ENCODE measurements around the gene PDE7B.

The PDE7B gene

DNA sequence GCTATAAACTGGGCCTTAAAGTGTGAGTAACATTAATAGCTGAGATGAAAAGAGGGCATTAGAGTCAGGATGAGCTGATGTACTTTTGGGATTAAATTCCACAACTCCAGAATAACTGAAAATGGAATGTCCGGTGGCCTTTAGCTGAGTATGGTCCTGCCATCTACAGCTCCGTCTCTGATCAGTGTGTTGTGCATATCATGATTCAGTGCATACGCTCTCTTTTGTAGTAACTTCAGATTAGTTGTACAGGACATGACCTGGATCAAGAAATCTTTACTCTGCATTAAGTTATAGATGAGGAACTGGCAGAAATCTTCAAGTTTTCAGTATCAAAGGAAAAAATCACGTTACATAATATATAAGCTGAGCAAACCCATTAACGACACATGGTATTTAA lies 306.2 kb downstream of the PDE7B start:
- no peaks in the 10 kb centered on the region for H3K27me3 ChIP-seq (ENCODE audit: low read depth, low read length)
- H3K36me3 ChIP-seq (ENCODE audit: control insufficient read depth in 1 of 2, insufficient read depth in 2 of 2, low read length in 2 of 2): peaks cover 7 to 11% of the 10 kb centered on the region in 2 donors
- no peaks in the 10 kb centered on the region for H3K4me1 ChIP-seq (ENCODE audit: control insufficient read depth in 1 of 2, insufficient read depth in 2 of 2, low read length in 2 of 2)
- no peak overlapping the region for H3K27ac ChIP-seq (ENCODE audit: low read length)
- no peaks in the 10 kb centered on the region for H3K9me3 ChIP-seq (ENCODE audit: control insufficient read depth in 1 of 2, low read length in 2 of 2)
- no peak overlapping the region for H3K4me3 ChIP-seq (ENCODE audit: low read depth in 1 of 2, low read length in 2 of 2)

DNA sequence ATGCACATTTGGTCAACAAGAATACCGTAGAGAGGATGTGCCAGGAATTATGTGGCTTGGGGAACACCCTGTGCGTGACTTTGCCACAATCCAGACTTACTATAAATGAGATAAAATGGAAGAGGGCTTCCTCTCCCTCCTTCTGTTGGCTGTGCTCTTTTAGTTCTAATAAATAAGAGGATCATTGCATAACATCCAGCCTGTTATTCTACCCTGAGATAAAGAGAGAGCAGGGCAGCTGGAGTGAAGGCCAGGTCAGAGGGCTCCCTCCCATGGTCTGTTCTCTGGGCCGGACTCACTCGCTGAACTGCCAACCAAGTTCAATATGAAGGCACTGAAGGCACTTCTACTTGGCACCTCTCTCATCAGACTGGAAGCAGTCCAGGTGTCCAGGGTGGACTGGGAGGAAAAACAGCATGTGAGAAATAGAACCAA lies 306.9 kb downstream of the PDE7B start:
- H3K36me3 ChIP-seq (ENCODE audit: control insufficient read depth in 1 of 2, insufficient read depth in 2 of 2, low read length in 2 of 2): peaks cover 7 to 11% of the 10 kb centered on the region in 2 donors
- no peak overlapping the region for H3K4me3 ChIP-seq (ENCODE audit: low read depth in 1 of 2, low read length in 2 of 2)
- H3K4me1 ChIP-seq (ENCODE audit: control insufficient read depth in 1 of 2, insufficient read depth in 2 of 2, low read length in 2 of 2): no peaks in the 10 kb centered on the region
- no peak overlapping the region for H3K27ac ChIP-seq (ENCODE audit: low read length)
- no peaks in the 10 kb centered on the region for H3K9me3 ChIP-seq (ENCODE audit: control insufficient read depth in 1 of 2, low read length in 2 of 2)
- H3K27me3 ChIP-seq (ENCODE audit: low read depth, low read length): no peaks in the 10 kb centered on the region

DNA sequence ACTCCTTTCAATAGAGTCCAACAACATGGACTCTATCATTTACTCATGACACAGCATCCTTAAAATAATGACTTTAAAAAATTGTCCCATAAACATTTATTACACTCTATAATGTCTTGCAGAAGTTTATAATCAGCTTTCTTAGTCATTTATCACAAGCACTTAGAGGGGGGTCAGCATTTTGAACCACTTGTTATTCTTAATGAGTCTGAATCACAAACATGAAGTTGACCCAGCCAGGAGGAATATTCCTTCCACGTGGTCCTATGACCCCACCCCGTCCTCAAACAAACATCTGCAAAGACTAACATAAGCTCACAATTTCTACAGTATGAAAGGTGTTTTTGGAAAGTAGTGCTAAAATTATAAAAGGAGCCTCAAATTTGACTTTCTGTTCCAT lies 307.5 kb downstream of the PDE7B start:
- Histone ChIP-seq H3K4me1 (ENCODE audit: control insufficient read depth in 1 of 2, insufficient read depth in 2 of 2, low read length in 2 of 2) (no peaks in the 10 kb centered on the region), H3K36me3 (ENCODE audit: control insufficient read depth in 1 of 2, insufficient read depth in 2 of 2, low read length in 2 of 2) (peaks cover 7 to 11% of the 10 kb centered on the region in 2 donors), H3K27ac (ENCODE audit: low read length) (no peak overlapping the region), H3K27me3 (ENCODE audit: low read depth, low read length) (no peaks in the 10 kb centered on the region), H3K9me3 (ENCODE audit: control insufficient read depth in 1 of 2, low read length in 2 of 2) (no peaks in the 10 kb centered on the region), H3K4me3 (ENCODE audit: low read depth in 1 of 2, low read length in 2 of 2) (no peak overlapping the region)

GRCh38 chr6:136160250-136160649 lies 308.7 kb downstream of the PDE7B start:
- Histone ChIP-seq H3K9me3 (ENCODE audit: control insufficient read depth in 1 of 2, low read length in 2 of 2) (no peaks in the 10 kb centered on the region), H3K36me3 (ENCODE audit: control insufficient read depth in 1 of 2, insufficient read depth in 2 of 2, low read length in 2 of 2) (peaks cover 6 to 10% of the 10 kb centered on the region in 2 donors), H3K4me3 (ENCODE audit: low read depth in 1 of 2, low read length in 2 of 2) (no peak overlapping the region), H3K27me3 (ENCODE audit: low read depth, low read length) (no peaks in the 10 kb centered on the region), H3K27ac (ENCODE audit: low read length) (no peak overlapping the region), H3K4me1 (ENCODE audit: control insufficient read depth in 1 of 2, insufficient read depth in 2 of 2, low read length in 2 of 2) (no peaks in the 10 kb centered on the region)

DNA sequence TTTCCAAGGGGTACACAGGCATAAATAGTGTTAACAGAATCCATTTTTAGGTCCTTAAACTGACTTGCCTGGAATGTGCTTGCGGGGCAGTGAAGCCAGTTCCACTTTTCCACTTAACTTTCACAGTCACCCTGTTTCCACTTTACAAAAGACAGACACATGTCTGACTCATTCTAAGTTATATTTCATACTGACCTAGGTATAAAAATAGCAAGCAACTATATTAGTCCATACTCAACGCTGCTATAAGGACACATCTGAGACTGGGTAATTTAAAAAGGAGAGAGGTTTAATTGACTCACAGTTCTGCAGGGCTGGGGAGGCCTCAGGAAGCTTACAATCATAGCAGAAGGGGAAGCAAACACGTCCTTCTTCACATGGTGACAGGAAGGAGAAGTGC lies 310.4 kb downstream of the PDE7B start:
- Histone ChIP-seq H3K4me1 (ENCODE audit: control insufficient read depth in 1 of 2, insufficient read depth in 2 of 2, low read length in 2 of 2) (no peaks in the 10 kb centered on the region), H3K9me3 (ENCODE audit: control insufficient read depth in 1 of 2, low read length in 2 of 2) (no peaks in the 10 kb centered on the region), H3K27ac (ENCODE audit: low read length) (no peak overlapping the region), H3K27me3 (ENCODE audit: low read depth, low read length) (no peaks in the 10 kb centered on the region), H3K4me3 (ENCODE audit: low read depth in 1 of 2, low read length in 2 of 2) (no peak overlapping the region), H3K36me3 (ENCODE audit: control insufficient read depth in 1 of 2, insufficient read depth in 2 of 2, low read length in 2 of 2) (peaks cover 0 to 8% of the 10 kb centered on the region in 2 donors)

- H3K4me1 ChIP-seq (ENCODE audit: control insufficient read depth in 1 of 2, insufficient read depth in 2 of 2, low read length in 2 of 2): no peaks in the 10 kb centered on the region
- H3K36me3 ChIP-seq (ENCODE audit: control insufficient read depth in 1 of 2, insufficient read depth in 2 of 2, low read length in 2 of 2): peaks cover 0 to 8% of the 10 kb centered on the region in 2 donors
- no peaks in the 10 kb centered on the region for H3K27me3 ChIP-seq (ENCODE audit: low read depth, low read length)
- H3K27ac ChIP-seq (ENCODE audit: low read length): no peak overlapping the region
- no peak overlapping the region for H3K4me3 ChIP-seq (ENCODE audit: low read depth in 1 of 2, low read length in 2 of 2)
- H3K9me3 ChIP-seq (ENCODE audit: control insufficient read depth in 1 of 2, low read length in 2 of 2): no peaks in the 10 kb centered on the region
These were observed 311.8 kb downstream of the PDE7B start for GRCh38 chr6:136163260-136163659.

DNA sequence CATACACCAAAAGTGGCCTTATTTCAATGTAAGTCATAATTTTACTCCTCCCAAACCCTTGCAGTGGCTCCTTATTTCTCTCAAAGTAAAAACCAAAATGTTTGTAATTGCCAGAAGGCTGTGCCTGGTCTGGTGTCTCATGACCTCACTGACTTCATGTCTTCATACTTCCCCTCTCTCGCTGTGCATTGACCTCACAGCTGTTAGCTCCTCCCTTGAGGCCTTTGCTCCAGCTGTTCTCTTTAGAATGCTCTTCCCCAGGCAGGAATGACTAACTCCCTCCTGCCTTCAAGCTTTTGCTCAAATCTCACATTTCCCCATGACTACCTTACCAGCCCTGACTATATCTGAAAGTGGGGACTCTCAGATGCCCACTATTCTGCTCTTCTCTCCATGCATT lies 315.3 kb downstream of the PDE7B start:
- no peak overlapping the region for H3K27ac ChIP-seq (ENCODE audit: low read length)
- H3K4me3 ChIP-seq (ENCODE audit: low read depth in 1 of 2, low read length in 2 of 2): no peak overlapping the region
- H3K9me3 ChIP-seq (ENCODE audit: control insufficient read depth in 1 of 2, low read length in 2 of 2): no peaks in the 10 kb centered on the region
- peaks cover 0 to 8% of the 10 kb centered on the region in 2 donors for H3K36me3 ChIP-seq (ENCODE audit: control insufficient read depth in 1 of 2, insufficient read depth in 2 of 2, low read length in 2 of 2)
- no peaks in the 10 kb centered on the region for H3K4me1 ChIP-seq (ENCODE audit: control insufficient read depth in 1 of 2, insufficient read depth in 2 of 2, low read length in 2 of 2)
- H3K27me3 ChIP-seq (ENCODE audit: low read depth, low read length): no peaks in the 10 kb centered on the region

GRCh38 chr6:136169394-136170148 lies 318.1 kb downstream of the PDE7B start:
- Histone ChIP-seq H3K27me3 (ENCODE audit: low read depth, low read length) (no peaks in the 10 kb centered on the region), H3K4me1 (ENCODE audit: control insufficient read depth in 1 of 2, insufficient read depth in 2 of 2, low read length in 2 of 2) (peaks cover 5 to 9% of the 10 kb centered on the region in 2 donors), H3K27ac (ENCODE audit: low read length) (no peak overlapping the region), H3K36me3 (ENCODE audit: control insufficient read depth in 1 of 2, insufficient read depth in 2 of 2, low read length in 2 of 2) (peaks cover 0 to 8% of the 10 kb centered on the region in 2 donors), H3K4me3 (ENCODE audit: low read depth in 1 of 2, low read length in 2 of 2) (no peak overlapping the region), H3K9me3 (ENCODE audit: control insufficient read depth in 1 of 2, low read length in 2 of 2) (no peaks in the 10 kb centered on the region)

DNA sequence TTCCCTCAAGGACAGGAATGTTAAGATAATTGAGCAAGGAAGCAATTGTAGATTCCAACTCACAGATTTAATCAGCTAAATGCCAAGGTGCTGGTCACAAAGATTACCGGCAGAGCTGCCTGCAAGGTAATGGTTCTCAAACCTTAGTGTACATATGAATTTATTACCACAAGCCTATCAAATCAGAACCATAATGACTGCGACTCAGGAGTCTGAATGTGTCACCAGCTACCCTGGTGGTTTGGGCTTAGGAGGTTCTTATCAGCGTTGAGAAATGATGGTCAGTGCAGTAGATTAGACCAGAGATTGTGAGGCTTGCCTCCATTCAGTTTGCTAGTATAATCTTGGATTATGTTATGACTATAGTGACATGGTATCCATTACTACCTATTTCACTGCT lies 319.7 kb downstream of the PDE7B start:
- no peak overlapping the region for H3K4me3 ChIP-seq (ENCODE audit: low read depth in 1 of 2, low read length in 2 of 2)
- H3K27ac ChIP-seq (ENCODE audit: low read length): no peak overlapping the region
- H3K36me3 ChIP-seq (ENCODE audit: control insufficient read depth in 1 of 2, insufficient read depth in 2 of 2, low read length in 2 of 2): peaks cover 0 to 3% of the 10 kb centered on the region in 2 donors
- peaks cover 5 to 9% of the 10 kb centered on the region in 2 donors for H3K4me1 ChIP-seq (ENCODE audit: control insufficient read depth in 1 of 2, insufficient read depth in 2 of 2, low read length in 2 of 2)
- H3K9me3 ChIP-seq (ENCODE audit: control insufficient read depth in 1 of 2, low read length in 2 of 2): no peaks in the 10 kb centered on the region
- no peaks in the 10 kb centered on the region for H3K27me3 ChIP-seq (ENCODE audit: low read depth, low read length)

DNA sequence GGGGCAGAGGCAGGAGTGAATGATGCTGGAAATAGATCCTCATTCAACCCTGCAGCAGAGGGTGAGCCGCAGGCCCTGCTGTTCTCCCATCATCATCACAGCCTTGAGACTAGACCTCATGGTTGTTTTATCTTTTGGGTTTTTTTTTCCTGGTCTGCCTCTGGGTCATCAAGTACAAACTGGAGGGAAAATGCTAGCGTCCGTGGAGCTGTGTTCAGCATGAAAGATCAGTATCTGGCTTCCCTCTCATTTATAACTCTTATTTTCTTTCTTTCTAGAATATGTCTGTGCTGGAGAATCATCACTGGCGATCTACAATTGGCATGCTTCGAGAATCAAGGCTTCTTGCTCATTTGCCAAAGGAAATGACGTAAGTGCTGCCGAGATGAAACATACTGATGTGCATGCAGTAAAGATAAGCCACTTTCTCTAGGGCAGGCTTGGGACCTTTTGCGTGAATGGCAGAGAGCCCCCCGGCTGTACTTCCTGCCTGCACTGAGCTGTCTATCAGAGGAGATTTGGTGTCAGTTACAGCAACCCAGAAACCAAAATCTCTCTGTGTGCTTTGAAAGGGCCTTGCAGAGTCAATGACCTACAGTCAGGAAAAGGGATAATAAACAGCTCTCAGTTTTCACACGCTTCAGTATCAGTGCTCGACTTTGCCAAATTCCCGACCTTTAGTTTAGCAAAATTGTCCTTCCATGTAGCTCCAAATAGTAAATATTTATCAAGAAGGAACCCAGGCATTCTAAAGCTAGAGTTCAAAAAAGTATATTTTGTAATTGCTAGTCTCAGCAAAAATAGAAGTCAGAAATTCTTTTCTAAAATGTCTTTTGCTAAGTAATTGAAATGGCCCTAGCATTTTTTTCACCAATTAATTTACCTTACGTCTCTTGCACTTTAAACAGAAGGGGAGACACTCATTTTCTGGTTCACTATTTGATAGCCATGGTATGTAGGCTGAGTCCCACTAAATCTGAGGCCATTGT lies 322.3 kb downstream of the PDE7B start:
- Histone ChIP-seq H3K27ac (ENCODE audit: low read length) (no peak overlapping the region), H3K4me3 (ENCODE audit: low read depth in 1 of 2, low read length in 2 of 2) (no peak overlapping the region)

DNA sequence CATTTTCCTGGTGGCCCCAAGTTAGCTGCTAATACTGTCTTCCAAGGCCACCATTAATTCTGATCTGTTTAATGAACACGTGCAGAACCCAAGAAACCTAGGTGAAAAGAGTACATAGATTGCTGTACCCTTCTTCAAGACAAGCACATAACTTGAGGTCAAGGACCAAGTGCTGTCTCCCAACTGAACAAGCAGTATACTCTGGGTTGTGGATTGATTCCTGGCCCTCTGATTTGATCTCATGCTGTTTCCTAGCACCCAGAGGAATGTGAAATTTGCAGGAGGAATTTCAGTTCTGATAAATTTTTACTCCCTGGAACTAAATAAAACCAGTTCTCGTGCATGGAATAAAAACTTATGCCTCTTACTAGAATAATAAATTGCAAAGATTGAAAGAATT lies 323.0 kb downstream of the PDE7B start:
- no peak overlapping the region for H3K4me3 ChIP-seq (ENCODE audit: low read depth in 1 of 2, low read length in 2 of 2)
- no peaks in the 10 kb centered on the region for H3K36me3 ChIP-seq (ENCODE audit: control insufficient read depth in 1 of 2, insufficient read depth in 2 of 2, low read length in 2 of 2)
- no peak overlapping the region for H3K27ac ChIP-seq (ENCODE audit: low read length)
- H3K27me3 ChIP-seq (ENCODE audit: low read depth, low read length): no peaks in the 10 kb centered on the region
- H3K4me1 ChIP-seq (ENCODE audit: control insufficient read depth in 1 of 2, insufficient read depth in 2 of 2, low read length in 2 of 2): peaks cover 5 to 9% of the 10 kb centered on the region in 2 donors
- H3K9me3 ChIP-seq (ENCODE audit: control insufficient read depth in 1 of 2, low read length in 2 of 2): no peaks in the 10 kb centered on the region

More for the DNA sequence above, 322.3 kb downstream of the PDE7B start:
- no peaks in the 10 kb centered on the region for H3K27me3 ChIP-seq (ENCODE audit: low read depth, low read length)
- H3K36me3 ChIP-seq (ENCODE audit: control insufficient read depth in 1 of 2, insufficient read depth in 2 of 2, low read length in 2 of 2): no peaks in the 10 kb centered on the region
- H3K4me1 ChIP-seq (ENCODE audit: control insufficient read depth in 1 of 2, insufficient read depth in 2 of 2, low read length in 2 of 2): peaks cover 5 to 9% of the 10 kb centered on the region in 2 donors
- no peaks in the 10 kb centered on the region for H3K9me3 ChIP-seq (ENCODE audit: control insufficient read depth in 1 of 2, low read length in 2 of 2)
